ENCODE measurements around the gene ADGRL3.

ADGRL3 gene

GRCh38 chr4:61400439-61401038, 200.4 kb downstream of the ADGRL3 start:
- no peak for DNase-seq (ENCODE audit: low read depth)

GRCh38 chr4:61401771-61402170, 201.6 kb downstream of the ADGRL3 start:
- no peak for DNase-seq (ENCODE audit: low read depth)
- H3K4me3 ChIP-seq (ENCODE audit: low read depth, low read length) = no peak overlapping the region

More at GRCh38 chr4:61400439-61401038, 200.4 kb downstream of the ADGRL3 start:
- H3K4me3 ChIP-seq (ENCODE audit: low read depth, low read length) = no peak overlapping the region

DNA sequence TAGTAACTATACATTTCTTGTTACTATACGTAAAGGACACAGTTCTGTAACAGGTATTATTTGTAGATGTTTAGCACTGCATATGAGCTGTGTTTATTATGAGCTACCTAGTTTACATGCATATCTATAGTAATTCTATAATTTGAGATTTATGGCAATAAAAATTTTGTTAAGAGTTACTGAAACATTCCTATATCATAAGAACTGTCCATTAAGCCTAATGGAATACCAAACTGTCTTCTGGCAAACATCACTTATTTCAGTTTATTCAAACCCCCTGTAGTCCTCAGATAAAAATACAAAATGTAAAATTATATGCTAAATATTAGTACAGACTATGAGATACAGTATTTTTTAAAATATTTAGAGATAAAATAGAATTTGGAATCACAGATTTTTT, 205.2 kb downstream of the ADGRL3 start:
- no peak for DNase-seq (ENCODE audit: low read depth)

GRCh38 chr4:61406677-61407076, 206.6 kb downstream of the ADGRL3 start:
- DNase-seq (ENCODE audit: low read depth) = no peak
- H3K4me3 ChIP-seq (ENCODE audit: low read depth, low read length) = no peak overlapping the region

More for the DNA sequence above, 205.2 kb downstream of the ADGRL3 start:
- no peak overlapping the region for H3K4me3 ChIP-seq (ENCODE audit: low read depth, low read length)

- no peak overlapping the region for H3K4me3 ChIP-seq (ENCODE audit: low read depth, low read length)
- no peak for DNase-seq (ENCODE audit: low read depth)
Observed at GRCh38 chr4:61407642-61408618, 207.8 kb downstream of the ADGRL3 start.

DNA sequence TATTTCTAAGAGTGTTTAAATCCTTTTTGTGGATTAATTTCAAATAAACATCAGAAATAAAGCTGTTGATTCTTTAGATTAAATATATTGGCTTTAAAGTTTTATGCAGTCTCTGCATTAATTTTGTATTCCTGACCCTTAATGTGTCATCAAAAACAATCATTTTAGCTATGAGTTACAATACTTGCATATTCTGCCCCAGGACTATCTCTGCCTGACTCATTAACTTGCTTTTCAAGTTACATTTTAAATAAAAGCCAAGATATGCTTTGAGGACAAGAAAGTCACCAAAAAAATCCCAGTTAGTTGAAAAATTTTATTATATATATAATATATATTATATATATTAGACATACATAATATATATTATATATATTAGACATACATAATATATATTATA, 208.7 kb downstream of the ADGRL3 start:
- no peak for DNase-seq (ENCODE audit: low read depth)

GRCh38 chr4:61411241-61411640, 211.1 kb downstream of the ADGRL3 start:
- H3K4me3 ChIP-seq (ENCODE audit: low read depth, low read length) = no peak overlapping the region
- DNase-seq (ENCODE audit: low read depth) = no peak

More for the DNA sequence above, 208.7 kb downstream of the ADGRL3 start:
- no peak overlapping the region for H3K4me3 ChIP-seq (ENCODE audit: low read depth, low read length)

DNA sequence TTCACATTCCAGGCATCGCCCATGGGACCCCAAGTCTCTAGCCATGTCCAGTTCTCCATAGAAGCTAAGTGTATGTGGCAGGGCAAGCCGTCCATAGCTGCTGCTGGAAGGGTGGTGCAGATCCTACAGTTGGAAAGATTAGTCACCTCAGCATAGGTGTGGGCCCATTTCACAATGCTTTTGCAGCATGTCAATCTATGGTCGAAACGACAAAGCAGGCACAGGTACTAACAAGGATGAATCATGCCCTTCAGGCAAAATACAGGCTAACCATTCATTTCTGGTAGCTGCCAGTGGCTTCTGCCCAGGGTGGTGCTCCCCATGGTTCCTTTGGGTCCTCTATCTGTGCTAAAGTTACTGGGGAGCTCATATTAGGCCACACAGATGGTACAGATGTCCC, 225.2 kb downstream of the ADGRL3 start:
- DNase-seq (ENCODE audit: low read depth) = no peak
- no peak overlapping the region for H3K4me3 ChIP-seq (ENCODE audit: low read depth, low read length)

DNA sequence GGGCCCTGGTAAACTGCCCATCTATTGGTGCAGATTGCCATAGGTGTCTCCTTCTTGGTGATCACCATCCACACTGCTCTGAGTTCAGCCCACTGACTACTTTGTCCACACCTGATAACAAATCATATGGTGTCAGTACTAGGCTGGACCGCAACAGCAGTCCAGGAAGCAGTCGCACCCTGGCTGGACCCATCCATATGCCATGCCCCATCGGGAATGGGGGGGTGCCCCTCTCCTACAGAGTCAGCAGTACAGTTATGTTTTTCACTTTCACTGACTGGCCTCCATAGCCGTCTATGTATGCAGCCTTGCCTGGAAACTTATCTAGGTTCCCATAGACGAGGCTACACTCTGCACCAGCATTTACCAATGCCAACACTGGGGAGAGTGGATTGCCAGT, 226.1 kb downstream of the ADGRL3 start:
- no peak overlapping the region for H3K4me3 ChIP-seq (ENCODE audit: low read depth, low read length)
- no peak for DNase-seq (ENCODE audit: low read depth)

- no peak overlapping the region for H3K4me3 ChIP-seq (ENCODE audit: low read depth, low read length)
- DNase-seq (ENCODE audit: low read depth) = no peak
Observed at GRCh38 chr4:61427099-61427817, 227.1 kb downstream of the ADGRL3 start.

GRCh38 chr4:61427818-61428495, 227.8 kb downstream of the ADGRL3 start:
- no peak overlapping the region for H3K4me3 ChIP-seq (ENCODE audit: low read depth, low read length)
- no peak for DNase-seq (ENCODE audit: low read depth)

GRCh38 chr4:61428950-61429349, 228.8 kb downstream of the ADGRL3 start:
- no peak overlapping the region for H3K4me3 ChIP-seq (ENCODE audit: low read depth, low read length)
- DNase-seq (ENCODE audit: low read depth) = no peak

GRCh38 chr4:61431131-61431530, 231.0 kb downstream of the ADGRL3 start:
- DNase-seq (ENCODE audit: low read depth) = no peak

GRCh38 chr4:61437923-61438322, 237.8 kb downstream of the ADGRL3 start:
- H3K4me3 ChIP-seq (ENCODE audit: low read depth, low read length) = no peak overlapping the region
- DNase-seq (ENCODE audit: low read depth) = no peak

More at GRCh38 chr4:61431131-61431530, 231.0 kb downstream of the ADGRL3 start:
- H3K4me3 ChIP-seq (ENCODE audit: low read depth, low read length) = no peak overlapping the region

- no peak for DNase-seq (ENCODE audit: low read depth)
- no peak overlapping the region for H3K4me3 ChIP-seq (ENCODE audit: low read depth, low read length)
Observed at GRCh38 chr4:61440321-61440720, 240.2 kb downstream of the ADGRL3 start.

- H3K4me3 ChIP-seq (ENCODE audit: low read depth, low read length) = no peak overlapping the region
- peak; percentile 11 for DNase-seq (ENCODE audit: low read depth)
Observed at GRCh38 chr4:61442936-61443335, 242.8 kb downstream of the ADGRL3 start.

- H3K4me3 ChIP-seq (ENCODE audit: low read depth, low read length) = peak overlapping the region; percentile 18
- peak; percentile 63 for DNase-seq (ENCODE audit: low read depth)
Observed at GRCh38 chr4:61443813-61444510, 243.8 kb downstream of the ADGRL3 start.

GRCh38 chr4:61445374-61446063, 245.4 kb downstream of the ADGRL3 start:
- H3K4me3 ChIP-seq (ENCODE audit: low read depth, low read length) = no peak overlapping the region
- DNase-seq (ENCODE audit: low read depth) = no peak
